COLO668 (cell line): Measurements from ENCODE around the gene DACT2.
"Not testable (repeated sequence)": the region's sequence is repeated elsewhere in the genome, so short reads cannot be mapped to it uniquely, and the experiment has no call there.

Experiments used
- DNase-seq: peaks from one replicate; lab custom pipeline; 2025; ENCODE audit not compliant: unreplicated experiment; lab: John Stamatoyannopoulos, UW

DACT2 gene, protein sequence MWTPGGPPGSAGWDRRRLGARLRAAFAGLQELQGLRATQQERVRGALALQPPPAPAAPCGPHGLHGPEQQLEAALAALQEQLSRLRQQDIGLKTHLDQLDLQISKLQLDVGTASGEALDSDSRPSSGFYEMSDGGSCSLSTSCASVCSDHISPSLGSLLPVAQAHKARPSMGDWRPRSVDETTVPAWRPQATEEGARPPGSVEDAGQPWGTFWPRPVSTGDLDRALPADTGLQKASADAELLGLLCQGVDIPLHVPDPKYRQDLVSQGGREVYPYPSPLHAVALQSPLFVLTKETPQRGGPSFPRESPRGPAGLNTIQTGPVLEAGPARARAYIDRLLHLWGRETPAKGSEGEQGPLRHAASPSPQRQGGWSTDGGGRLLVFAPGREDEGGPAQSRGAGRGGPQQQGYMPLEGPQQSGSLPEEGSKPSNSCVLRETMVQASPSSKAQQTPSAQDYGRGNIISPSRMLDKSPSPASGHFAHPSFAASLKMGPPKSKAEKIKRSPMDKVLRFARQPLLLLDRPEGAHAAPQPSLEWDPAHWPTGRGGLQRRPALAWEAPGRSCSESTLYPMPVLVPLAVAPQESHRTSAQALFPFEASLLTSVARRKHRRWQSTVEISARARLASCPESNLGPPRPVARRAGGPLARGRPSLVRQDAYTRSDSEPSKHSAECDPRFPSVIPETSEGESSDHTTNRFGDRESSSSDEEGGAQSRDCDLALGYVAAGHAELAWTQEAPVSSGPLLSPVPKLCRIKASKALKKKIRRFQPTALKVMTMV

DNA sequence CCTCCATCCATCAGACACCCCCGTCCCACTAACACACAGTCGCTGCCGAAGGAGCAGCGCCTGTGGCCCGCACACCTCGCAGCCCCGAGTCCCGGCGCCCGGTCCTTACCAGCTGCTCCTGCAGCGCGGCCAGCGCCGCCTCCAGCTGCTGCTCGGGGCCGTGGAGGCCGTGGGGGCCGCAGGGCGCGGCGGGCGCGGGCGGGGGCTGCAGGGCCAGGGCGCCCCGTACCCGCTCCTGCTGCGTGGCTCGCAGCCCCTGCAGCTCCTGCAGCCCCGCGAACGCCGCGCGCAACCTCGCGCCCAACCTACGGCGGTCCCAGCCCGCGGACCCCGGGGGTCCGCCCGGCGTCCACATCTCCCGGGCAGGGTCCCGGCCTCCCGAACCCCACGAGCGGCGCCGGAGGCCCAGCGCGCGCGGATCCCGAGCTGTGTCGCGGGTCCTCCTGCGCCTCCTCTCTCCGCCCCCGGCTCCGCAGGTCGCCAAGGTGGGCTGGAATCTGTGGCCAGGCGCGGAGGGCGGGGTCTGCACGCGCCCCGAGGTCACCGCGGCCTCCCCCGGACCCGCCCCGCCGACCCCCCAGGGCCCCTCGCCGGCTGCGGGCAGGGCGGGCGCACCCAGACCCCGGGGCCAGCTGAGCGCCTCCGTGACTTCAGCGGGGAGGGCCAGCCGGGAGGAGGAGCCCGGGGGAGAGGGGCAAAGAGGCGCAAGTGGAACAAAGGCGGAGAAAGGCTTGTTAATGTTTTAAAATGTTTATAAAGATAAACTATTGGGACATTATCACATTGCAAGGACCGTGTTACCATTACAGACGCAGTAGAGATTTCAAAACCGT, at the start of gene DACT2:
Gene DACT2 (minus strand): TSS at position 499 of the 833 bp plus-strand sequence. CDS start 144 bp downstream, at position 355.
- peak; percentile 24 for DNase-seq

DNA sequence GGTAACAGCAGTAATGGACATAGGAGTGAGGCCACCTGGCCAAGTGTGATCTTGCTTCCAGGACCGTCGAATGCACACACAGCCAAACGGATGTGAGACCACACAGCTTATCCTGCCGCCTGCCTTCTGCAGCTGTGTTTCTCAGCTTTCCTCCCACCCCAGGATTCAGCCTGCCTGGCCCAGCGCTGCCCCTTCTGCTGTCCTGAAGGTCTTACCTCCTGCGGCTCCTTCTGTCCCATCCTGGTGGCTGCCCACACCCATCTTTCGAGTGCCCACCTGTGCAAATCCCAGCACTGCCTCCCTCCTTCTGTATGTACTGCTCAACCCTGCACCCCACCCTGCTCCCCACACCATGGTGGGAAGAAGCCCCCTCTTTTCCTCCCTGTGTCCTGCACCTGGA, 49.4 kb upstream of the DACT2 start:
- DNase-seq, result no peak

DNA sequence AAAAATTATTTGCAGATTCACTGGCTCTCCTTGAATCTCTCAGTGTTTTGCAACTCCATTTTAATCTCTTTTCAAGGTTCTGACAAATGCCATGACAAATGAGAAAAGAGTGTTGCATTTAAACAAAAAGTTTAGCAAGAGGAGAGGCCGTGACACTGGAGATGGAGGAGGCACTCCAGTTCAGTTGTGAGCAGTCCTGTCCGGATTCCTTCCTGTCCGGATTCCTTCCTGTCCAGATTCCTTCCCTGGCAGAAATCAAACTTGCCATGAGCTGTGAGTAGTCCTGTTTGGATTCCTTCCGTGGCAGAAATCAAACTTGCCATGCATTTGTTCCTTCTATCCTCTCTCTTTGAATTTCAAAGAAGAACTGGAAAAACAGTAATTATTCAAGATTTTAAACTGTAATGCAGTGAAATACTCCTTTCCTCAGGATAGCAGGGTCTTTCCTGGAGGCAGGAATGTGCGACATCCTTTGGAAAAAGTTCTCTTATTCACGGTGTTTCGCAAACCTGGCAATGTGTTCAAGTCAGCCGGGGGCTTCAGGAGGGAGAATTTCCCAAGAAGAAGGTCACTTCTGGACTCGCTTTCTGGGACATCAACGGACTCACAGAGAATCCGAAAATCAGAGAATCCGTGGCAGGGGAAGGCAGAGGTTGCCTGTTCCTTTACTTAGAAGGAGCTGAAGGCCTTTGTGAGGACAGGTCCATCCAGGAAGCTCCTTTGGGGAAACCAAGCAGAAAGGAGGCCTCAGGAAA, 48.7 kb upstream of the DACT2 start:
- no peak for DNase-seq

DNA sequence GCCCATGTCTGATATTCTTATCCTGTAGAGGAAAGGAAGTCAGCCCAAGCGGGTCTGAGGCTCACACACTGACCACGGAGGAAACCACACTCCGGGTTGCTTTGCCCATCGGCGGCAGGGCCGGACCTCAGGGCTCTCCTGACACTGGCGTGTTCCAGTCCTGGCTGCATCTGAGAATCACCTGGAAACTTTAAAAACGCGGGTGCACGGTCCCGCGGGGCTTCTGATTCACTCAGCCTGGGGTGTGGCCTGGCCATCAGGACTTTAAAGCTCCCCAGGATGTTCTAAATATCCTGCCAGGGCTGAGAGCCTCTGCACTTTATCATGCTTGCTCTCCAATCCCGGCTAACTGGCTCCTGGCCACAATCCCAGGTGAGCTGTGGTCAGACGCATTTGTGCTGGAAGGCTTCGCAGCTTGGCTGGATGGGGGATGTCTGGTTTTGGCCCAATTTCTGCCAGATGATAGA, 47.7 kb upstream of the DACT2 start:
- no peak for DNase-seq

DNA sequence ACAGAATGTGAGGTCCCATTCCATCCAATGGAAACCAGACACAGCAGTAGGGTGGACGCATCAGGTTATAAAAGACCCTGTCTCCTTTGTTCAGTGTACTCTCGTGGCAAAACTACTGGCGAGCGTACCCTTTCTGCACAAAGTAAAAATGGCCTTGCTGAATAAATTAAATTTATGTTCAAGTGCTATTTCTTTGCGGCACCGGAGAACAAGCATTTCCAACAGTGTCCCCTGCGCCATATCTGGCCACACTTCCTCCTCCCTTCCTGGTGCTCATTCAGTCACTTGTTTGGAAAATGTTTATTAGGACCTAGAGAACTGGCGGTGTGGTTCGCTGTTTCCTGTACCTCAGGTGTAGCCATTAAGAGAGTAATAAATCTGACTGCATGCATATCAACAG, 46.9 kb upstream of the DACT2 start:
- no peak for DNase-seq

DNA sequence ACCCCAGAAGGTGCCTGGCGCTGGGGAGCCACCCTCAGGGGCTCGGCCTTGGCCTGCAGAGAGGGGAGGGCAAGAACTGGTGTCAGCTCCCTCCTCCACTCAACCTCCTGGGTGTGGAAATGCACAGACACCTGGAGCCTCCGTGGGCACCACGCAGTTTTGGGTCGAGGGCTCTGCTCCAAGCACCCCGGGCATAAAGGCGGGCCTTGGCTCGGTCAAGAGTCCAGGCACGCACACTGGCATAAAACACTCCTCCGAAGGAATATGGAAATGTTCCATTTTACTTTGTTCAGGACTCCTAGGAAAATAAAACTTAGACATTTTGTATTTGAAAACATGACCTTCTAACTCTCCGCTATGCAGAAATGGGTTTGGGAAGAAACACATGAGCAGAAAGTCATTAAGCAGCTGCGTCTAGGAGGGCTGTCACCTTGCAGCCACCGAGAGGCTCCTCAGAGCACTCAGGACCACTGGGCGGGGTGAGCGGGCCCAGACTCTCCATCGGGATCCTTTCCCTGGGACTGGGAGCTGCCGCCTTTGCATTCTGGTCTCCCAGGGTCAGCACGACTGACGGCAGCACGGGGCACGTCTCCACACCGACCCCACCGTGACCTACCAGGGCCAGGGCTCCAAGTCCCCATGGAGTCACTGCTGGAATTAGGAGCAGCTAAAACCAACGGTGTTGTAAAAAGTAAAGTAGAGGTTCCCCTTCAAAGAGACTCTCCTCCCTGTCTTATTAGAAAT, 46.0 kb upstream of the DACT2 start:
- DNase-seq, result no peak

DNA sequence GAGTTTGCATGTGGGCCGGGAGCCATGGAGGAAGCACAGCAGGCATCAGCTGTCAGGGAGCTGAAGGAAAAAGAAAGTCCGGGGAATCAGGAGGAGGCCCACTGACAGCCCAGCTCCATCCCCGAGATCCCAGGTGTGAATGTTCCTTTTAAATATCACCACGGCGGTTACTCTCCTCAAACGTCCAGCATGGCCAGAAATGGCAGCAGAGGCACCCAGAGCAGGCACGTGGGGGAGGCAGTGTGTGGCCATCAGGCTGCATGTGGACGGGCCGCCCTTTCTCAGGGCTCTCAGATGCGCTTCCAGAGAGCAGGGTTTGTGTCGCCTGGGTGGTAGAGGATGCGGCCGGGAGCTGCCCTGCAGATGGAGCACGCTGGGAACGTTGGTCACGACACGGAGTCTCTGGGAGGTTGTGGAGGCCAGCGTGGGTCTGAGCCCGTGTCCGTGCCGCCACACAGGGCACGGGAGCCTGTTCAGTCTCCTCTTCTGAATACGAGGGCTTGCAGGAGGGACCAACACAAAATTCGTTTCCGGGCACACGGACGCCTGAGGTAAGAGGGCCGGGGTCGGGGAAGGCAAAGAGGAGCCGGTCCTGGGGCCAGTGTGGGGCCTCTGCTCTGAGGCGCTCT, 45.3 kb upstream of the DACT2 start:
- no peak for DNase-seq

DNA sequence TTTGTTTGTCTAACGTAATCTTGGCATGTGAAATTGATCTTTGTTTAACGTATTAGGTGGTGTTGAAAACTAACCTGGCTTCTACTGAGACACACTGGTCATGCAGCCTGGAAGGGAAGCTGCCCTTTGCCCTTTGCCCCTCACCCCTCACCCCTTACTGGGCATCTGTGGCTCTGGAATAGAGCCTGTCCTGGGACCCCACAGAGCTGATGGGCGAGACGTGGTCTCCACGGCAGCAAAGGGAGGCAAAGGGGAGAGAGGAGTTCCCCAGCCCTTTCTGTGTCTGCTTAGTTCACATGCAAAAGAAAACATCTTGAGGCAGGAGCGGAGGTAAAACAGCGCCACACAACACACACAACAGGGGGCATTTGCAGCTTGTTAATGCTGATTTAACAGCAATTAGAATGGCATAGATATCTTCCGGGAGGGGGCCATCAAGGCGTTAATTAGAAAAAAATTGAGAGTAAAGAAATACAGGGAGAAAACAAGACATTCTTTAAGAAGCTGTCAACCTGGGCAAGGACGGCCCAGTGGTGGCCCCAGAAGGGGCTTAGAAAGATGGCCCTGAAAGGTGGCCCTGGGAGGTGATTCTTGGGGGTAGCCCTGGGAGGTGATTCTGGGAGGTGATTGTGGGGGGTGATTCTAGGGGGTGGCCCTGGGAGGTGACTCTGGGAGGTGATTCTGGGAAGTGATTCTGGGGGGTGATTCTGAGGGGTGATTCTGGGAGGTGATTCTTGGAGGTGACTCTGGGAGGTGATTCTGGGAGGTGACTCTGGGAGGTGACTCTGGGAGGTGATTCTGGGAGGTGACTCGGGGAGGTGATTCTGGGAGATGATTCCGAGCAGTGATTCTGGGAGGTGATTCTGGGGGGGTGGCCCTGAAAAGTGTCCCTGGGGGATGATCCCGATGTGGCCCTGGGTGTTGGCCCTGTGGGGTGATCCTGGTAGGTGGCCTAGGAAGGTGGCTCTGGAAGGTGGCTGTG, 44.5 kb upstream of the DACT2 start:
- no peak for DNase-seq

DNA sequence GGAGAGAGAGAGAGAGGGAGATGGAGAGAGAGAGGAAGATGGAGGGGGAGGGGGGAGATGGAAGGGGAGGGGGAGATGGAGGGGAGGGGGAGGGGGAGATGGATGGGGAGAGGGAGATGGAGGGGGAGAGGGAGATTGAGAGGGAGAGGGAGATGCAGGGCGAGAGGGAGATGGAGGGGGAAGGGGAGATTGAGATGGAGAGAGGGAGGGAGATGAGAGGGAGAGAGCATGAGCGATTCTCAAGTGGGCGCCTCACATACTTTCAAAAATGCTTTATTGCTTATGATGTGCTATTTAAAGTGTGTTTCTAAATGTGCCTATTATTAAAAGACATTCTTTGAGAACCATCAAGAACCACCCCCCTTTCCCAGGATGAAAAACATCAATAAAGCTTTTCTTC, 43.7 kb upstream of the DACT2 start:
- no peak for DNase-seq

DNA sequence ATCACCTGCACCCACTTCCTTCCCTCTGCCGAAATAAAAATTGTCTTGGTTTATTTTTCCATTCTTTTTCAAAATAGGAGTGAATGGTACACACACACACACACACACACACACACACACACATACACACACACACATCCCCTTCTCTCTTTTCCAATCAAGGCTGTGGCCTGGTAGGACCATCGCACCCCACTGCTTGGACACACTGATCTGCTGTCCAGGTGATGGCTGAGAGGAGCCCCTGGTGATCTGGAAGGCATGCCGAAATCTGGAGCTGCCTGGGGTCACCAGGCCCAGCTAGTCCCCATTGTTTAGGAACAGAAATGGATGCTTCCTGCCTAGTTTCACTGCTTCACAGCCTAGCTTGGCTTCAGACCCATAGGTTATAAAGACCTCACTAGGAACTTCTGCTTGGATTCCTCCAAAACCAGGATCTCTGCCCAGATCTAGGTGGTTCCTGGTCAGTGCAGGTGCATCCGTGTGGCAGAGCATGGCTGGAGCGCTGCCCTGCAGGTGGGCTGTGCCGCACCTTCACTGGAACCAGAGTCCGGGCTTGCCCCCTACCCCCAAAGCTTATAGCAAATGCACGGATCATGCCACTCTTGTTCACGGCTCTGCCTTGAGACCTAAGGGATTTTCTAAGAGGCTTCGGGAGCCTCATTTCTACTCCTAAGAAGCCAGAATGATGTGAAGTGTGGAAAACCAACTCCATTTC, 42.9 kb upstream of the DACT2 start:
- DNase-seq, result no peak

DNA sequence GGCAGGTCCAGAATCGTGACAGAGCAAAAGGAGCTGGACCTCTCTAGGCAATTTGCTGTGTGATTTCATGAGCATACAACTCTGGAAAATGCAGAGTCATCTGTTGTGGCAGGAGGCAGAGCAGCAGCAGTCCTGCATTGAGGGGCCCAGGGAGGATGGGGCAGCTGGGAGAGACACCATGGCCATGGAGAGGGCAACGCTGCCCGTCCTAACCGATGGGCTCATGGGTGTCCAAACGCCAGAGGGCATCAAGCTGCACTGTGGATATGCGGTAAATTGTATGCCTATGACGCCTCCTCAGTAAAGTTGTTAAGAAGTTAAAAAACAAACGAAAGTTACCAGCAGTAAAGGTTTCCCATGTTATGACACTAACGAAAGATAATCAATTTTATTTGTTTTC, 42.2 kb upstream of the DACT2 start:
- DNase-seq, result no peak

DNA sequence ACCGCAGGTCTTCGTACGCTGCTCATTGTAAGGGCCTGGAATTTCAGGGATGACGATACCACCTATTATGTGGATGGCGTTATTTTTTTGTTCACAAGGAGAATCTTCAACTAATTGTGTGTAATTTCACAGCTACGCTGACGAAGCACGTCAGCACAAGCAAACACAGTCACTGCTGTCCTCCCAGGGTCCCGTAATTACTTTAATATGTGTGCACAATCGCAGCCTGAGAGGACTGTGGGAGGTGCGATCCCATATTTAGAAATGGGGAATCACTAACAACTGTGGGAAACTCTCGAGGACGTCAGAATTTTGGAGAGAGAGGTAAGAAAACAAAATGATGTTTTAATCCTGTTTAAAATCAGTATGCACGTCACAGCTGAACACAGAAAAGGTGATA, 40.2 kb upstream of the DACT2 start:
- no peak for DNase-seq

DNA sequence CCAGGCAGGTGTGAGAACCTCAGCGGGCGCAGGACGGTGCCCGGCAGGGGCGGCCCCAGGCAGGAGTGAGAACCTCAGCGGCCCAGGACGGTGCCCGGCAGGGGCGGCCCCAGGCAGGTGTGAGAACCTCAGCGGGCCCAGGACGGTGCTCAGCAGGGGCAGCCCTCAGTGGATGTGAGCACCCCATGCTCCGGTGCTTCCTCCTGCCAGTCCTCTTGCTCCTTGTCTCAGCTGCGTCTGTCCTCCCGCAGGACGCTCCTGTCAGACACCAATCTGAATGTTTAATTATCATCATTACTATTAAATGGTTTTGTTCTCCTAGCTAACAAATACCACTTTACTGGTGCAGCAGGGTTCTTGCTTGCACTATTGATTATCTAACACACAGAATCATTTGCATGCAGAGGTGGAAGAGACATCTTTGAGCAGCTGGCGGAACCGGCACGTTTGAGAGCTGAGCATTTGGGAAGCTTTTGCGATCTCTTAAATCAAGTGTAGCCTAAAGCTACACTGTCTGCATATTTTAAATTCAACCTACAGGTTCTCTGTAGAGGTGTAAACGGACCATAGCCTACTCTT, 39.4 kb upstream of the DACT2 start:
- DNase-seq, result no peak

DNA sequence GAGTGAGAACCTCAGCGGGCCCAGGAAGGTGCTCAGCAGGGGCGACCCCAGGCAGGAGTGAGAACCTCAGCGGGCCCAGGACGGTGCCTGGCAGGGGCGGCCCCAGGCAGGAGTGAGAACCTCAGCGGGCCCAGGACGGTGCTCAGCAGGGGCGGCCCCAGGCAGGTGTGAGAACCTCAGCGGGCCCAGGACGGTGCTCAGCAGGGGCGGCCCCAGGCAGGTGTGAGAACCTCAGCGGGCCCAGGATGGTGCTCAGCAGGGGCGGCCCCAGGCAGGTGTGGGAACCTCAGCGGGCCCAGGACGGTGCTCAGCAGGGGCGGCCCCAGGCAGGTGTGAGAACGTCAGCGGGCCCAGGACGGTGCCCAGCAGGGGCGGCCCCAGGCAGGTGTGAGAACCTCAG, 37.3 kb upstream of the DACT2 start:
- not testable (repeated sequence) for DNase-seq

DNA sequence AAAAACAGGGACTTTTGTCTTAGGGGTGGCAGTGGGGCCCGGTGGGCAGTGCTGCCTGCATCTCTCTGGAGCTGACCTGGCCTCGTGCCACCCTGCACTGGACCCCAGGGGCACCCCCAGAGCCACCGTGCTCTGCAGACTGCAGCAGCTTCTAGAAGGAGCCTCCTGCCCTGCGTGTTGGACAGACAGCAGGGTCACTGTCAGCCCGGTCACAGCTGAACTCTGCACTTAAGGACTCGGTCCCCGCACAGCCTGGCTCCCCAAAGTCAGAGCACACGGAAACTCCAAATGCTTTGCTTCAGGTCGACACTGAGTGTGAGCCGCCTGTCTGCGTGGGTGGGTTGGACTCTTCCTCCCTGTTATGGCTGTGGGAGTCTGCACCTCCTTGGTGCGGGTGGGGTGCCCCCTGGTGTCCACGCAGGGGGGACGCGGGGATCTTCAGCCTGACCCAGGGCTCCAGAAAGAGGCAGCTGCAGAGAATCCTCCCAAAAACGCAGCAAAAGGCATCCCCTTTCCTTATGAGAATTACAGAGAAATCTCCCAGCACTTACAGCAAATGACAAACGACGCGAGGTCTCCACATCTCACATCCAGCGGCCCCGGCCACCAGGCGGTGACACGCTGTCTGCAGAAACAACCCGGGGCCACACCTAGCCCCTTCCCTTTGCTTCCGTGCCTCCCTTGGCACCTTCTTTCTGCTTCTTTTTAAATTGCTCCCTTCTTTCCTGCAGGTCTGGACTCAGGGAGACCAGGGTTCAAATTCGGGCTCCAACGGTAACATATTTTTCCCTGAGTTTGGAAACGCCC, 36.3 kb upstream of the DACT2 start:
- peak; percentile 49 for DNase-seq

DNA sequence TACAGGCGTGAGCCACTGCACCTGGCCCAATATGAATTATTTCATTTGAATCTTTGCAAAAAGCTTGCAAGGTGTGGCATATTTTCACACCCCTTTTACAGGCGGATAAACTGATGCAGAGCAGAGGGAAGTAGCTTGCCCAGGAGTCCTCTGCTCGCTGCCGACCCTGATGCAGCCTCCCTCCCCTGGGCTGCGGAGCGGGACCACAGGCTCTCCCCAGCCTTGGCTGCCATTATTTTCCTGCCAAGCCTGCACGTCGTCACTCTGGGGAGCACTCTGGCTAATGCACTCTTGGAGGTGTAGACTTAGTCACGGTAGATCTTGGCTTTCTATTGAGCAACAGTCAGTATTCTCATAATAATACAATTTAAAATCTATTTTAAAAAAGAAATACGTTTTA, 34.8 kb upstream of the DACT2 start:
- DNase-seq, result no peak

DNA sequence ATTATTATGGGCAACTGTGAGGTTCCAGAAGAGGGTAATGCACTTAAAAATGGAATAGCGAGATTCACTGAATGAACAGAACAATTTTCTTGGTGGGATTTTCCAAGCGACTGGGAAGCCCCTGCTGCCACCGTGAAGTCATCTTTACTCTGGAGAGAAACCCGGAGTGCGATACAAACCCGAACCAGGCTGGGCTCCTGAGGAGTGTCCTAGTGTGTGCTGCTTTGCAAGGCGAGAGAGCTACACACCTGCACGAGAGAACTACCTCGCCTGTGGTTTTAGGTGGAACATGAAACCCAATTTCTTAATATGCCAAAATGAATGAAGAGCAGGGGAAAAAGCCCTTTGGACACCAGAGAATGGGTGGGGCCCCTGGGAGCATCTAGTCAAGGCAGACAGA, 33.5 kb upstream of the DACT2 start:
- no peak for DNase-seq
